Measurements from ENCODE around the gene EXOC3L2. TPM values are rescaled to one million over a fixed set of nuclear protein-coding genes. Genes with fewer than 3 reads are reported as not detected.
"Not testable (repeated sequence)": the region's sequence is repeated elsewhere in the genome, so short reads cannot be mapped to it uniquely, and the experiment has no call there.

The EXOC3L2 gene
- total RNA-seq, 1 donor: not detected

- H3K4me2 ChIP-seq (ENCODE audit: insufficient read depth, low read length): no peak overlapping the region
- H3K9me3 ChIP-seq (ENCODE audit: low read depth, low read length): no peaks in the 10 kb centered on the region
- no peaks in the 10 kb centered on the region for H3K4me1 ChIP-seq (ENCODE audit: insufficient read depth, low read length)
- H3K4me3 ChIP-seq (ENCODE audit: insufficient read depth, low read length): no peak overlapping the region
- H2AFZ ChIP-seq (ENCODE audit: low read length): no peak overlapping the region
- no peaks in the 10 kb centered on the region for H3K79me2 ChIP-seq (ENCODE audit: insufficient read depth, low read length)
- H3K36me3 ChIP-seq (ENCODE audit: insufficient read depth, low read length): no peaks in the 10 kb centered on the region
- H3K27ac ChIP-seq (ENCODE audit: low read depth, low read length): no peak overlapping the region
- H3K27me3 ChIP-seq (ENCODE audit: insufficient read depth, low read length): no peaks in the 10 kb centered on the region
- no peaks in the 10 kb centered on the region for H4K20me1 ChIP-seq (ENCODE audit: insufficient read depth, low read length)
- peak; percentile 62 for DNase-seq (ENCODE audit: insufficient read length, low spot score, missing footprints)
- no peak for TF ChIP-seq CTCF (IDR thresholded peaks at IDR 0.05; ENCODE audit: extremely low read depth, low read depth, low read length)
Observed at GRCh38 chr19:45234089-45234869, 10.9 kb downstream of the EXOC3L2 start.

GRCh38 chr19:45231891-45232290 is 13.3 kb downstream of the EXOC3L2 start:
- H3K4me1 ChIP-seq (ENCODE audit: insufficient read depth, low read length): no peaks in the 10 kb centered on the region
- H4K20me1 ChIP-seq (ENCODE audit: insufficient read depth, low read length): no peaks in the 10 kb centered on the region
- H3K4me2 ChIP-seq (ENCODE audit: insufficient read depth, low read length): no peak overlapping the region
- H3K27ac ChIP-seq (ENCODE audit: low read depth, low read length): no peak overlapping the region
- TF ChIP-seq CTCF (IDR thresholded peaks at IDR 0.05; ENCODE audit: extremely low read depth, low read depth, low read length): no peak
- DNase-seq (ENCODE audit: insufficient read length, low spot score, missing footprints): peak; percentile 96
- H3K4me3 ChIP-seq (ENCODE audit: insufficient read depth, low read length): no peak overlapping the region
- no peaks in the 10 kb centered on the region for H3K79me2 ChIP-seq (ENCODE audit: insufficient read depth, low read length)
- no peaks in the 10 kb centered on the region for H3K36me3 ChIP-seq (ENCODE audit: insufficient read depth, low read length)
- H3K27me3 ChIP-seq (ENCODE audit: insufficient read depth, low read length): no peaks in the 10 kb centered on the region
- H2AFZ ChIP-seq (ENCODE audit: low read length): peak overlapping the region; percentile 49
- no peaks in the 10 kb centered on the region for H3K9me3 ChIP-seq (ENCODE audit: low read depth, low read length)

GRCh38 chr19:45229056-45229455 is 16.2 kb downstream of the EXOC3L2 start:
- H3K9me3 ChIP-seq (ENCODE audit: low read depth, low read length); H3K27ac ChIP-seq (ENCODE audit: low read depth, low read length); H3K27me3 ChIP-seq (ENCODE audit: insufficient read depth, low read length); H3K36me3 ChIP-seq (ENCODE audit: insufficient read depth, low read length); H3K4me1 ChIP-seq (ENCODE audit: insufficient read depth, low read length); H3K4me3 ChIP-seq (ENCODE audit: insufficient read depth, low read length); DNase-seq (ENCODE audit: insufficient read length, low spot score, missing footprints); H3K79me2 ChIP-seq (ENCODE audit: insufficient read depth, low read length); H3K4me2 ChIP-seq (ENCODE audit: insufficient read depth, low read length); H2AFZ ChIP-seq (ENCODE audit: low read length); H4K20me1 ChIP-seq (ENCODE audit: insufficient read depth, low read length): not testable (repeated sequence)

- Histone ChIP-seq H2AFZ (ENCODE audit: low read length) (no peak overlapping the region), H4K20me1 (ENCODE audit: insufficient read depth, low read length) (no peaks in the 10 kb centered on the region), H3K36me3 (ENCODE audit: insufficient read depth, low read length) (no peaks in the 10 kb centered on the region), H3K9me3 (ENCODE audit: low read depth, low read length) (no peaks in the 10 kb centered on the region), H3K27me3 (ENCODE audit: insufficient read depth, low read length) (peaks cover 2% of the 10 kb centered on the region), H3K4me1 (ENCODE audit: insufficient read depth, low read length) (no peaks in the 10 kb centered on the region), H3K79me2 (ENCODE audit: insufficient read depth, low read length) (no peaks in the 10 kb centered on the region), H3K4me2 (ENCODE audit: insufficient read depth, low read length) (no peak overlapping the region), H3K4me3 (ENCODE audit: insufficient read depth, low read length) (no peak overlapping the region), H3K27ac (ENCODE audit: low read depth, low read length) (no peak overlapping the region)
- TF ChIP-seq CTCF (IDR thresholded peaks at IDR 0.05; ENCODE audit: extremely low read depth, low read depth, low read length): no peak
- DNase-seq (ENCODE audit: insufficient read length, low spot score, missing footprints): no peak
Observed at GRCh38 chr19:45224645-45225044, 20.6 kb downstream of the EXOC3L2 start.
